ENCODE data around the gene PPP1R14D. TPM values are rescaled to one million over a fixed set of nuclear protein-coding genes. Genes with fewer than 3 reads are reported as not detected.

PPP1R14D gene
- total and polyA plus RNA-seq, 7 donors: not detected

GRCh38 chr15:40857601-40858341, 29.3 kb upstream of the PPP1R14D start:
- DNase-seq (peak; percentile 72 to 81), ATAC-seq (peak; percentile 89 to 96 (median 93))
- 15 to 26% (median 15%) methylated on average over 15 of the region's 15 CpGs for WGBS, 3 donors
- peaks cover 6% of the 10 kb centered on the region for H3K4me1 ChIP-seq
- H3K27me3 ChIP-seq (ENCODE audit: insufficient read depth in 3 of 3, low read length in 2 of 3): no peaks in the 10 kb centered on the region
- peak; percentile 92 for TF ChIP-seq CTCF (IDR thresholded peaks at IDR 0.05)
- no peaks in the 10 kb centered on the region for H3K36me3 ChIP-seq (ENCODE audit: insufficient read depth in 1 of 2, low read depth in 1 of 2)
- no peak overlapping the region for H3K4me3 ChIP-seq
- intact Hi-C loops (cut with DNase I): loop anchor here (1.0 to 10.0 kb wide), 4 partner anchors 36 to 343 kb away; no protein-coding TSS in a partner anchor
- H3K27ac ChIP-seq: no peak overlapping the region
- no peaks in the 10 kb centered on the region for H3K9me3 ChIP-seq

- intact Hi-C loops (cut with DNase I): loop anchor here (1.0 to 10.0 kb wide), 4 partner anchors 37 to 342 kb away; no protein-coding TSS in a partner anchor
- Histone ChIP-seq H3K9me3 (no peaks in the 10 kb centered on the region), H3K27ac (no peak overlapping the region), H3K36me3 (ENCODE audit: insufficient read depth in 1 of 2, low read depth in 1 of 2) (no peaks in the 10 kb centered on the region), H3K27me3 (ENCODE audit: insufficient read depth in 3 of 3, low read length in 2 of 3) (no peaks in the 10 kb centered on the region), H3K4me1 (peaks cover 6% of the 10 kb centered on the region), H3K4me3 (no peak overlapping the region)
- DNase-seq: no peak
- WGBS, 3 donors: 65 to 73% (median 69%) methylated on average over 8 of the region's 8 CpGs
- no peak for TF ChIP-seq CTCF (IDR thresholded peaks at IDR 0.05)
- ATAC-seq: no peak
Observed at GRCh38 chr15:40856746-40857145, 28.2 kb upstream of the PPP1R14D start.

GRCh38 chr15:40855706-40856234, 27.3 kb upstream of the PPP1R14D start:
- ATAC-seq: no peak
- 79 to 83% (median 81%) methylated on average over 12 to 13 of the region's 13 CpGs for WGBS, 3 donors
- H3K4me3 ChIP-seq: no peak overlapping the region
- no peak for DNase-seq
- TF ChIP-seq CTCF (IDR thresholded peaks at IDR 0.05): no peak
- H3K4me1 ChIP-seq: peaks cover 6% of the 10 kb centered on the region
- no peak overlapping the region for H3K27ac ChIP-seq
- intact Hi-C loops (cut with DNase I): loop anchor here (5.0 to 10.0 kb wide), 3 partner anchors 327 to 341 kb away; no protein-coding TSS in a partner anchor
- H3K36me3 ChIP-seq (ENCODE audit: insufficient read depth in 1 of 2, low read depth in 1 of 2): no peaks in the 10 kb centered on the region
- H3K9me3 ChIP-seq: no peaks in the 10 kb centered on the region
- no peaks in the 10 kb centered on the region for H3K27me3 ChIP-seq (ENCODE audit: insufficient read depth in 3 of 3, low read length in 2 of 3)

- ATAC-seq: no peak
- WGBS, 3 donors: 51 to 62% (median 51%) methylated on average over 10 of the region's 10 CpGs
Observed at GRCh38 chr15:40854161-40854560, 25.7 kb upstream of the PPP1R14D start.

More at GRCh38 chr15:40854161-40854560, 25.7 kb upstream of the PPP1R14D start:
- no peak for DNase-seq
- no peak for TF ChIP-seq CTCF (IDR thresholded peaks at IDR 0.05)
- Histone ChIP-seq H3K27ac (no peak overlapping the region), H3K36me3 (ENCODE audit: insufficient read depth in 1 of 2, low read depth in 1 of 2) (no peaks in the 10 kb centered on the region), H3K4me1 (peaks cover 6% of the 10 kb centered on the region), H3K4me3 (no peak overlapping the region), H3K9me3 (no peaks in the 10 kb centered on the region), H3K27me3 (ENCODE audit: insufficient read depth in 3 of 3, low read length in 2 of 3) (no peaks in the 10 kb centered on the region)
- intact Hi-C loops (cut with DNase I): loop anchor here in 1 of 2 donors (10.0 kb wide), 1 partner anchor 339 kb away; no protein-coding TSS in a partner anchor

Measured in psoas muscle (tissue), 8 donors.